SW 1271 (cell line): Measurements from ENCODE around the gene MRPS18B.

Experiments used
- DNase-seq, 2 experiments: peaks; one replicate each; lab custom pipeline; 2025; lab: John Stamatoyannopoulos, UW

The MRPS18B gene

DNA sequence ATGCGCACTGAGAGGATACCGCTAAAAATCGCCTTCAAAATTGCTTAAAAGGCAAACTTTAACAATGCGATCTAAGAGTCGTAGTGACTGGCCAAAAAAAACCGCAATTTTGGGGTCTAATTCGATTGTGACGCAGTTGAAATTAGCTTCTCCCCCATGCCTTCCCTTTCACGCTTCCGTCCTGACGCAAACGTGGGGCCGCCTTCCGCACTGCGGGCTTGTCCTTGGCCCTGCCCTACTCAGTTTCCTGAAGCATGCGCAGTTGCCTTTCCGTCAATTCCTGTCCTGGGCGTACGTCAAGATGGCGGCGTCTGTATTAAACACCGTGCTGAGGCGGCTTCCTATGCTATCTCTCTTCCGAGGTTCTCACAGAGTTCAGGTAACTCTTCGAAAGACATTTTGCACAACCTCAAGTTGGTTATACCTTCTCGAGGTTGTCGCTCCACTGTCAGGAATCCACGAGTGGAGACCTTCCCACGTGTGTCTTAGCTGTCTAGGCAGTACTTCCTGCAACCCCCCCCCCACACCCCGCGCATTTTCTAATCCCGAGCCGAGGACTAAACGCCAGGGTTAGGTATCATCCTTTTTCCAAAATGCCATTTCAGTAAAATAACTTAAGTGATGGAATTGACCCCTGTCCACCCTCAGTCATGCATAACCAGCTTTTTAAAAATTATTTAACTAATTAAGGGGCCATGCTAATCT lies at the start of gene MRPS18B:
TSS of gene MRPS18B (plus strand) at position 276 of the 705 bp plus-strand sequence. CDS start at position 302, 26 bp downstream.
- DNase-seq = peak; percentile 95 to 99

DNA sequence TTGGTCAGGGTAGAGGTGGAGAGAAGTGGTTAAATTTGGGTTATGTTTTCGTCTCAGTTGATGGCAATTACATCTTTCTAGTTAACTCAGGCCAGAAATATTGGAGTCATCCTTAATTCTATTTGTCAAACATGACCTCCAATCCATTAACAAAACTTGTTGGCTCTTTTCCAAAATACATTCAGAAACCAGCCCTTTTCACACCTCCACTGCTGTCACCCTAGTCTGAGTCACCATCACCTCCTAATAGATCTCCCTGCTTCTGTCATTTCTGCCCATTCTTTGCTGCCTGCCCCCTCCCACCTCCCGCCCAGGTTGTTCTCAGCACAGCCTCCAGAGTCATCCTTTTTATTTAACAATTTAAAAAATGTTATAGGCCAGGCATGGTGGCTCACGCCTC lies 49.4 kb upstream of the MRPS18B start:
- no peak for DNase-seq

DNA sequence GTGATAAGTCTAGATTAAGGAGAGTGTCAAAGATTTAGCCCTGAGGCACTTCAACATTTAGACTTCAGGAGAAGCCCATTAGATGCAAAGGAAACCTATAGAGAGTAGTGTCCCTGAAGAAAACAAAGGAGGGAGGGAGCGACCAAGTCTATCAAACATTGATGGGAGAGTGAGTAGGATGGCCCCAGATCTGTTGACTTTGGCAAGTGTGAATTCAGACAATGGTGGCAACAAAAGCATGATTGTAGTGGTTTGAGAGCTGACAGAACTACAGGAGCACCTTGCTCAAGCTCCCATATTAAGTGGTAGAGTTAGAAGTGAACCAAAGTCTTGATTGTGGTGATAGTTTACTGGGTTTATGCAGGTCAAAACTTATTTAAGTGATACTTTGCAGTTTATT lies 47.4 kb upstream of the MRPS18B start:
- no peak for DNase-seq

DNA sequence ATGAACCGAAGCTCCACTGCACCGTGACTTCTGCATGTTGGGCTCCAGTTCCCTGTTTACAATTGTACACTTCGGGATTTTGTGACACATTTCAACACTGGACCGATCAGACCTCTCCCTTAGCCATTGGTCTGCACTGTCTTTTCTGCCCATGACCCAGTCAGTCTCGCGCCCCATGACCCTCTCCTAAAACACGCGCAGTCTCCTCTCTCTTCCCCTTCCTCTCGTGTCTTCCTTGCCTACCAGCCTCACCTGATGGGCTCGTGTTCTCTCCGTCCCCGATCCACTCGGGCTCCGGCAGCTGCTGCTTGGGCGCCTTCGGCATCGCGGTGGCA lies 46.9 kb upstream of the MRPS18B start:
- DNase-seq = no peak

DNA sequence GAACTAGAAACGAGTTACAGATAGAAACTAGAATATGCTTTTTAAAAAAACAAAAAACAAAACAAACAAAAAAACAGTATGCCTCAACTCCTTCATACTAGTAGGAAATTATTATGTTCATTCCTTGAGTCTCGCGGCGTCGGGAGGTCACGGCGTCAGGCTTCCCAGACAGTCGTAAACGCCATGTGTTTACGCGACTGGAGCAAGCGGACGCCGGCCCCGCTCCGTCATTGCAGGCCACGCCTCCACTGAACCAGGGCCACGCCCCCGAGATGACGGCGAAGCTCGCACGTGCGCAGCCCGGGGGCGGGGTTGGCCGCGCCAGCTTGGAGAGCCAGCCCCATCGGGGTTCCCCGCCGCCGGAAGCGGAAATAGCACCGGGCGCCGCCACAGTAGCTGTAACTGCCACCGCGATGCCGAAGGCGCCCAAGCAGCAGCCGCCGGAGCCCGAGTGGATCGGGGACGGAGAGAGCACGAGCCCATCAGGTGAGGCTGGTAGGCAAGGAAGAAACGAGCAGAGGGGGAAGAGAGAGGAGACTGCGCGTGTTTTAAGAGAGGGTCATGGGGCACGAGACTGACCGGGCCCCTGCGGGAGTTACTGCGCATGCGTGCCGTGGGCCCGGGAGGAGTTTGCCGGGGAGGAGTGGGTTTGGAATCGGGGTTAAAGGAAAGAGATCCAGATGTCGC lies 46.4 kb upstream of the MRPS18B start, which contains the start of gene ABCF1:
TSS of gene ABCF1 (plus strand) at position 368 of the 687 bp plus-strand sequence. CDS start at position 414, 46 bp downstream.
- peak; percentile 77 to 95 for DNase-seq

DNA sequence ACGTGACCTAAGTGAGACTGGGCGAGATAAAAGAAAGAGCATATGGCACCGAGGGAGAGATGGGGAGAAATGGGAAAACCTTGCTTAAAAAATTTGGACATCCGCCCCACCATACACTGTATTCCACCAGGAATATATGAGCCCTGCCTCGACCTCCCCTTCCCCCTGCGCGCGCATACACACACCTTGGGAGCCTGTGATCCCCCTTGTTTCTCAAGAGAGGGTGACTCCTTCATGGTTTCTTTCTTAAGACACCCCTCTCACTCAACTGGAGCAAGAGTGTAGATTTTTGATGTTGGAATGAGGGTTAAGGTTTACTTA lies 45.9 kb upstream of the MRPS18B start:
- DNase-seq = no peak

DNA sequence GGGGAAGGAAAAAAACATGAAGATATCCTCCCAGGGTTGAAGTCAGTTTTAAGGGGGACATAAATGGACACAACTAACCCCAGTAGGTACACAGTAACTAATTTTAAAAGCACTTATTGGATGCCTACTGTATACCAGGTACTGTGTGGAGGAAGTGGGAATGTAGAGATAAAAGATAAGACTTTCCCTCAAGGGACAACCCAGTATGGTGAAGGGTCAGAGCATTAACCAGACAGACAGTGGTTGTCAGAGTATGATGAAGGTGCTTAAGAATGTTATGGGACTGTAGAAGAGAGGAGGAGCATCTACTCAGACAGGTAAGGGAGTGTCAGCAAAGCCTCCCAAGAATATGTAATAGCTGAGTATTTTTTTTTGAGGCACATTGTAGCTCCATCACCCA lies 45.5 kb upstream of the MRPS18B start:
- no peak for DNase-seq

DNA sequence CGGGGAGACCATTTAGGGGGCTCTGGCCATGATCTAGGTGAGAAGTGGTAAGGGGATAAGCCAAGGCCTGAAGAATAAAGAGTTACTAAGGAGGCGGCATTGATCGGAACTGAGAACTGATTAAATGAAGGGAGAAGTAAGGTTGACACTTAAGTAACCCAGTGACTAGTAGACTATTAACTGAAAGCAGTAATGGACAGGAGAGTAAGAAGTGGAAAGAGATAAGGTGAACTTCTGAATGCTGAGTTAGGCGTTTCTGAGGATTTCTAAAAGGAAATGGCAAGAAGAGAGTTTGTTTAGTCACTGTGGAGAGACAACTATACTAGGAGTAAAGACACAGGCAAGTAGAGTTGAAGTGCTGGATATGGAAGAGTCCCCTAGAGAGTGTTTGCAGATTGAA lies 44.5 kb upstream of the MRPS18B start:
- DNase-seq = no peak

DNA sequence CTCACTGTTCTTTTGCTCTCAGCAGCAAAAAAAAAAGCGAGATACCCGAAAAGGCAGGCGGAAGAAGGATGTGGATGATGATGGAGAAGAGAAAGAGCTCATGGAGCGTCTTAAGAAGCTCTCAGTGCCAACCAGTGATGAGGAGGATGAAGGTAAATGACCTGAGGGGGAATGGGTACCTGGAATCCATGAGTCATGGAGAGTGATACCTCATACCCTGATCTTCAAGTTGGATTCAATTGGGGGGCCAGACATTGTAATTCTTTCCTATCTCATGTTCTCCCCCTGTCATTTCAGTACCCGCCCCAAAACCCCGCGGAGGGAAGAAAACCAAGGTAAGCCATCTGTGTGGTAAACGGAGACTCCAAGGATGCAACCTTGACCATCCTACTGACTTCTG lies 39.6 kb upstream of the MRPS18B start:
- DNase-seq = no peak

DNA sequence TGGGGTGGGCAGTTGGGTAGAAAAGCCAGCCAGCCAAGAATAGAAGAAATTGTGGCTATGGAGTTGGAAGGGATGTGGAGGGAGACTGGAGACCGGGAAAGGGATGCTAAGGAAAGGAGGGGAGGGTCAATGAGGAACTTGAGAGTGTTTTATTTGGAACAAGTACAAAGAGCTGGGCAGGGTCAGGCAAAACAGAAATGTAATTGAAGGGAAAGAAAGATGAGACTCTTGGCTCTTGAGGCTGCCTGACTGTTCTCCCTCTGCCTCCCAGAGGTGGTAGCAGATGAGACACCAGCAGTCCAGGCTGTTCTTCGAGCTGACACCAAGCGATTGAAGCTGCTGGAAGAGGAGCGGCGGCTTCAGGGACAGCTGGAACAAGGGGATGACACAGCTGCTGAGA lies 33.7 kb upstream of the MRPS18B start:
- no peak for DNase-seq

DNA sequence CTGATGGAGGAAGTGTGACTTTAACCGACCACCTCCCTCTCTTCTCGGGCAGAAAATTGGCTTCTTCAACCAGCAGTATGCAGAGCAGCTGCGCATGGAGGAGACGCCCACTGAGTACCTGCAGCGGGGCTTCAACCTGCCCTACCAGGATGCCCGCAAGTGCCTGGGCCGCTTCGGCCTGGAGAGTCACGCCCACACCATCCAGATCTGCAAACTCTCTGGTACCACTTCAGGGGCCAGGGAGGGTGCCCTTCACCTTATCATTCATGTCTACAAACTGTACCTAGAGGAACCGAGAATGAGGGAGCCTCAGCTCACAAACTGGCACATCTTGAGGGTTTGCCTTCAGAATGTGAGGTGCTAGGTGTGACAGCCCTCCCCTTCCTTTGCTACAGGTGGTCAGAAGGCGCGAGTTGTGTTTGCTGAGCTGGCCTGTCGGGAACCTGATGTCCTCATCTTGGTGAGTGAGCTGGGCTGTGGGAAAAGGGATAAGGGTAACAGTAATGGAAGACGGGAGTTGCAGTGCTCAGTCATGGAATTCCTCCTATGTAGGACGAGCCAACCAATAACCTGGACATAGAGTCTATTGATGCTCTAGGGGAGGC lies 27.8 kb upstream of the MRPS18B start:
- DNase-seq = no peak

DNA sequence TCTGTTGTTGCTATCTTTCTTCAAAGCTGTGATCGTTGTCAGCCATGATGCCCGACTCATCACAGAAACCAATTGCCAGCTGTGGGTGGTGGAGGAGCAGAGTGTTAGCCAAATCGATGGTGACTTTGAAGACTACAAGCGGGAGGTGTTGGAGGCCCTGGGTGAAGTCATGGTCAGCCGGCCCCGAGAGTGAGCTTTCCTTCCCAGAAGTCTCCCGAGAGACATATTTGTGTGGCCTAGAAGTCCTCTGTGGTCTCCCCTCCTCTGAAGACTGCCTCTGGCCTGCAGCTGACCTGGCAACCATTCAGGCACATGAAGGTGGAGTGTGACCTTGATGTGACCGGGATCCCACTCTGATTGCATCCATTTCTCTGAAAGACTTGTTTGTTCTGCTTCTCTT lies 27.1 kb upstream of the MRPS18B start:
- DNase-seq = no peak

DNA sequence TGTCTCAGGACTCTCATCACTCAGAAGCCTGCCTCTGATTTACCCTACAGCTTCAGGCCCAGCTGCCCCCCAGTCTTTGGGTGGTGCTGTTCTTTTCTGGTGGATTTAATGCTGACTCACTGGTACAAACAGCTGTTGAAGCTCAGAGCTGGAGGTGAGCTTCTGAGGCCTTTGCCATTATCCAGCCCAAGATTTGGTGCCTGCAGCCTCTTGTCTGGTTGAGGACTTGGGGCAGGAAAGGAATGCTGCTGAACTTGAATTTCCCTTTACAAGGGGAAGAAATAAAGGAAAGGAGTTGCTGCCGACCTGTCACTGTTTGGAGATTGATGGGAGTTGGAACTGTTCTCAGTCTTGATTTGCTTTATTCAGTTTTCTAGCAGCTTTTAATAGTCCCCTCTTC lies 26.6 kb upstream of the MRPS18B start:
- DNase-seq = no peak

DNA sequence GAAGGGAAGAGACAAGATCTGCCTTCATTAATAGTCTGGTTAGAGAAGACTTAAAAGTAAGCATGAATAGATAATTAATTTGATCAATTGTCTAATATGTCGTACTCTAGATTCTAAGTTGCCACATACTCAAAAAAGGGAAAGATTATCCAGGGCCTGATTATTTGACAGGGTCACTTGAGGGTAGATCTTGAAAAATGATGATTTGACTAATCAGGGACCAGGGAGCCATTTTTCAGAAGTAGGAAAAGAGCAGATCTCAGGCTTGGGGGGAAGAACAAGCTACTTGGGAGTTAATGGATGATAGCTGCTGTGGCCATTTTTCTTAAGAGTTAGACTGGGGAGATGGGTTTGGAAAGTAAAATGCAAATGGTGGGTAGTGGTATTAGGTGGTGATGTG lies 25.4 kb upstream of the MRPS18B start:
- DNase-seq = no peak

DNA sequence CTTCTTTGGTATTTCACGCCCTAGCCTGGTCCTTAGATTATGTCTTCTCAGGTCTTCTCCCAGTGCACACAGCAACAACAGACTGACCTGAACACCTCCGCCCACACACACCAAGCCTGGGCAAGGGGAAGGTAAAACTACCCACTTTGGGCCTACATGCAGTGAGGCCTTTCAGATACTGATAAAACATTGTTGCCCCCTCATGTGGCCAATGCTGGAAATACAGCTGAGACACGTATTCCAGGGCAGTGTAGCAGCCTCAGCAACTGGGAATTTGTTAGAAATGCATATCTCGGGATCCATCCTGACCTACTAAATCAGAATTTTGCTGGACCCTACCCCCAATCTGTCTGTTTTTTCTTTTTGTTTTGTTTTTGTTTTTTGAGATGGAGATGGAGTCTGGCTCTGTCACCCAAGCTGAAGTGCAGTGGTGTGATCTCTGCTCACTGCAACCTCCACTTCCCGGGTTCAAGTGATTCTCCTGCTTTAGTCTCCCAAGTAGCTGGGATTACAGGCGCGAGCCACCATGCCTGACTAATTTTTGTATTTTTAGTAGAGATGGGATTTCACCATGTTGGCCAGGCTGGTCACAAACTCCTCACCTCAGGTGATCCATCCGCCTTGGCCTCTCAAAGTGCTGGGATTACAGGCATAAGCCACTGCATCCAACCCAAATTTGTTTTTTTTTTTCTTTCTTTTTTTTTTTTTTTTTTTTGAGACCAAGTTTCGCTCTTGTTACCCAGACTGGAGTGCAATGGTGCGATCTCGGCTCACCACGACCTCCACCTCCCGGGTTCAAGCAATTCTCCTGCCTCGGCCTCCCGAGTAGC lies 20.1 kb upstream of the MRPS18B start:
- peak; percentile 30 to 70 for DNase-seq

DNA sequence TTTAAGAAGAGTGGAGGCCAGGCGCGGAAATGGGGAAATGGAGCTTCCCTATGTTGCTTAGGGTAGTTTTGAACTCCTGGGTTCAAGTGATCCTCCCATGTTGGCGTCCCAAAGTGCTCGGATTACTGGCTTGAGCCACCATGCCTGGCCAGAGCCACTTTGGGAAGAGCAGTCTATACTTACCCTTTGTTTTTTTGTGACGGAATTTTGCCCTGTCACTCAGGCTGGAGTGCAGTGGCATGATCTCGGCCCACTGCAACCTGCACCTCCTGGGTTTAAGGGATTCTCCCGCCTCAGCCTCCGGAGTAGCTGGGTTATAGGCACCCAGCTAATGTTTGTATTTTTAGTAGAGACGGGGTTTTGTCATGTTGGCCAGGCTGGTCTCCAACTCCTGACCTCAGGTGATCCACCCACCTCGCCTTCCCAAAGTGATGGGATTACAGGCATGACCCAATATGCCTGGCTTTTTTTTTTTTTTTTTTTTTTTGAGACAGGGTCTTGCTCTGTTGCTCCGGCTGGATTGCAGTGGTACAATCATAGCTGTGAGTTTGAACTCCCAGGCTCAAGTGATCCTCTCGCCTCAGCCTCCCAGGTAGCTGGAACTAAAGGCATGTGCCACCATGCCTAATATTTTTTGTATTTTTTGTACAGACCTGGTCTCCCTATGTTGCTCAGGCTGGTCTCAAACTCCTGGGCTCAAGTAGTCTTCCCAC lies 18.6 kb upstream of the MRPS18B start:
- DNase-seq = no peak

DNA sequence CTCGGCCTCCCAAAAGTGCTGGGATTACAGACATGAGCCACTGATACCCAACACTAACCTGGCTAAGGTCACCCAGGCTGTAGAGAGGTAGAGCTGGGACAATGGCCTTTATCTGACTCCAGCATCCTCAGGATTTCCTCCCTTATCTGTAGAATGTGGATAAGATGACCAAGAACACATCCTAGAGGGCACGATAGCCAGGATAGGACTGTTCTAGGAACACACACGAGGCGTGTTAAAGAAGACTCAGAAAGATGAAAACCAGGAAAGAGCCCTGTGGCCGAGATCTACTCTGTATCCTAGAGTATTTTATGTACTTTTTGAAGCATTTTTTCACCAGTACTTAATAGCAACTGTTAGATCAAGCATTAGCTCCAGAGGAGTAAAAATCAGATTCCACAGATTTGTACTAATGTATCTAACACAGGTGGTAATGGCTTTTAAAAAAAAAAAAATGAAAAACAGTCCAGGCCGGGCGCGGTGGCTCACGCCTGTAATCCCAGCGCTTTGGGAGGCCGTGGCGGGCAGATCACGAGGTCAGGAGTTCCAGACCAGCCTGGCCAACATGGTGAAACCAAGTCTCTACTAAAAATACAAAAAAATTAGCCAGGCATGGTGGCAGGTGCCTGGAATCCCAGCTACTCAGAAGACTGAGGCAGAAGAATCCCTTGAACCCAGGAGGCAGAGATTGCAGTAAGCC lies 17.9 kb upstream of the MRPS18B start:
- peak in 1 of 2 experiments; percentile 20 for DNase-seq

DNA sequence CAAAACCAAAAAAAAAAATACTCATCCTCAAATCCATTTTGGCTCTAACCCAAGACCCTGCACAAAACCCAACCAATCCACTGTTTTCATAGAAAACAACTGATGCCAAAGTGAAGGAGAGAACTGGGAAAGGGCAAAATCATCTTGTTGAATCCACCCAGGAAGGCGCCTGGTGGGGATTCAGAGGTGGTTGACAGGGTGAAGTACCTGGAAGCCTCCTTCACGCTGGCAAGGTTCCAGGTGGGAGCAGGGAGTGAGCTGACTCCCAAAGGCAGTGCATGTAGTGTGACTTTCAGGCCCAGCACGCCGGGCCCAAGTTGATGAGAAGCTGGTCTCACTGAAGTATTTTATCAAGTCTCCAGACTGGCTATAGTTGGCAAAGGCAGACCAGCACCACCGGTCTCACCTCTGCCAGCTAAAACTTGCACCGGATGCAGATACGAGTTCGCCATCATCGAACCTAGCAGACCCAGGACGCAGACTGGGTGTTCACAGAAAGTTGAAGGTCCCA lies 17.1 kb upstream of the MRPS18B start:
- DNase-seq = no peak

DNA sequence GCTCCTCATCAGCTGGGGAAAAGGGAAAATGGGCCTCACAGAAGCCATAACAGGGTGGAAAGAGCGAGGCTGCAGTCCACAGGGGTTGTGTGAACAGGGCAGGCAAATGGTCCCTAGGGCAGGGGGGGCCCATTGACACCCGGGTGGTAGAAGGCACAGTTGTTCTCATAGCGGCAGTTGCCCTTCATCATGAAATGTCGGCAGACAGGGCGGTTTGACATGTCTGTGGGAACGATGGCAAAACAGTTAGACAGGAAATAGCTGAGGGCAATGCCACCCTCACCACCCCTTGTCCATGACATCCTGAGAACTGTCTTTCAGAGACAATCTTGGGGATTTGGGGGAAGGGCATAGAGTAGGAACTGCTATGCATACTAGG lies 16.2 kb upstream of the MRPS18B start:
- DNase-seq = no peak

DNA sequence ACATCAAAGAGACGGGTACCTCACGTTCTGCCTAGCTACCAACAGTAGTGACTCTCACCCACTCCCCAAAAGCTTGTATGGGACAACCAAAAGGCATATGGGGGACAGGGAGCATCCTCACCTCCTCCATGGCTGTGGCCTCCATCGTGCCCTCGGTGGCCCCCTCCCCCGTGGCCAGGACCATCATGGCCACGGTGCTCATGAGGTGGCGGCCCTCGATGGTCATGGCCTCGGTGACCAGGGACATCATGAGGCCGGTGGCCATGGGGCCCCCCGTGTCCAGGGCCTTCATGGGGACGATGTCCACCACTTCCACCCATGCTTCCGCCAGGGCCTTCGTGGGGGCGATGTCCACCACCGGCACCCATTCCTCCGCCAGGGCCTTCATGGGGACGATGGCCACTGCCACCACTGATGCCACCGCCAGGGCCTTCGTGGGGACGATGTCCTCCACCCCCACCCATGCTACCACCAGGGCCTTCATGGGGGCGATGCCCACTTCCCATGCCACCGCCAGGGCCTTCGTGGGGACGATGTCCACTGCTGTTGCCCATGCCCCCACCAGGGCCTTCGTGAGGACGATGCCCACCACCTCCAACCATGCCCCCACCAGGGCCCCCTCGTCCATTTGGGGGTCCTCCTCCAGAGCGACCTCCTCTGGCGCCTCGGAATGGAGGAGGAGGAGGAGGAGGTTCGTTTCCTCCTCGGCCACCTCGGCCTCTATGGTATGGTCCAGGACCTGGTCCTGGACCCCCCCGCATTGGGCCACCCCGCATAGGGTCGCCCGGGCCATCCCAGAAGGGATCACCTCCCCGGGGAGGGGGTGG lies 15.6 kb upstream of the MRPS18B start:
- no peak for DNase-seq
